Astrocyte of the cerebellum (primary cell): ENCODE results near the gene SKAP2.

Experiments
- DNase-seq: peaks from one replicate; pipeline ENCODE4 v3.0.0-alpha.2; 2011; ENCODE audit warnings: low read depth
- H3K4me3 ChIP-seq: 2 replicates; pipeline ENCODE4 v1.5.1; 2011; ENCODE audit warnings: mild to moderate bottlenecking, low read depth, low read length, moderate library complexity
- in situ Hi-C: cut with HindIII; loops from 2 replicates; pipeline ENCODE4 v1.10.0; 2017; ENCODE audit warnings: low sequenced_read_pairs
- TF ChIP-seq, protein P1 (sequence below): IDR thresholded peaks from 2 replicates; pipeline ENCODE4 v1.5.1; 2012; ENCODE audit warnings: low read length, low read depth, moderate library complexity, mild to moderate bottlenecking; ENCODE audit errors: missing control alignments

SKAP2 gene

DNA sequence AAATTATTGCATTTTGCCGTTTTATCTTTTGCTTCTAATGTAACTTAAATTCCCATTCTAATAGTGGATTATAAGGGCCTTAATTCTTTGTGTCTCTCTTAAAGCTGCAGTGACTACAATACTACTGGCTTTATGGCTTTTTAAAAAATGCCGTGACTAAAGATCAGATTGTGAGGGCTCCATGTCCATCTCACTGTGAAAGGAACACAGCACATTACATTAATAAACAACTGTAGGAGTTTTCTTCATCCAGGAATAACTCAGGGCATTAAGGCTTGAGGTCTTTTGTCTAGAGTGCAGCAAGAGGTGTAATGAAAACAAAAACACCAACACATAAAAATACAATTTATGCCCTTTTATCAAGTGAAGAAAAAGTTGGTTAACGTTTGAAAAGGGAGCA is 205.3 kb downstream of the SKAP2 start:
- in situ Hi-C loops = no loop called here
- DNase-seq = no peak
- no peak overlapping the region for H3K4me3 ChIP-seq
- TF ChIP-seq, protein P1, sequence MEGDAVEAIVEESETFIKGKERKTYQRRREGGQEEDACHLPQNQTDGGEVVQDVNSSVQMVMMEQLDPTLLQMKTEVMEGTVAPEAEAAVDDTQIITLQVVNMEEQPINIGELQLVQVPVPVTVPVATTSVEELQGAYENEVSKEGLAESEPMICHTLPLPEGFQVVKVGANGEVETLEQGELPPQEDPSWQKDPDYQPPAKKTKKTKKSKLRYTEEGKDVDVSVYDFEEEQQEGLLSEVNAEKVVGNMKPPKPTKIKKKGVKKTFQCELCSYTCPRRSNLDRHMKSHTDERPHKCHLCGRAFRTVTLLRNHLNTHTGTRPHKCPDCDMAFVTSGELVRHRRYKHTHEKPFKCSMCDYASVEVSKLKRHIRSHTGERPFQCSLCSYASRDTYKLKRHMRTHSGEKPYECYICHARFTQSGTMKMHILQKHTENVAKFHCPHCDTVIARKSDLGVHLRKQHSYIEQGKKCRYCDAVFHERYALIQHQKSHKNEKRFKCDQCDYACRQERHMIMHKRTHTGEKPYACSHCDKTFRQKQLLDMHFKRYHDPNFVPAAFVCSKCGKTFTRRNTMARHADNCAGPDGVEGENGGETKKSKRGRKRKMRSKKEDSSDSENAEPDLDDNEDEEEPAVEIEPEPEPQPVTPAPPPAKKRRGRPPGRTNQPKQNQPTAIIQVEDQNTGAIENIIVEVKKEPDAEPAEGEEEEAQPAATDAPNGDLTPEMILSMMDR = no peak

DNA sequence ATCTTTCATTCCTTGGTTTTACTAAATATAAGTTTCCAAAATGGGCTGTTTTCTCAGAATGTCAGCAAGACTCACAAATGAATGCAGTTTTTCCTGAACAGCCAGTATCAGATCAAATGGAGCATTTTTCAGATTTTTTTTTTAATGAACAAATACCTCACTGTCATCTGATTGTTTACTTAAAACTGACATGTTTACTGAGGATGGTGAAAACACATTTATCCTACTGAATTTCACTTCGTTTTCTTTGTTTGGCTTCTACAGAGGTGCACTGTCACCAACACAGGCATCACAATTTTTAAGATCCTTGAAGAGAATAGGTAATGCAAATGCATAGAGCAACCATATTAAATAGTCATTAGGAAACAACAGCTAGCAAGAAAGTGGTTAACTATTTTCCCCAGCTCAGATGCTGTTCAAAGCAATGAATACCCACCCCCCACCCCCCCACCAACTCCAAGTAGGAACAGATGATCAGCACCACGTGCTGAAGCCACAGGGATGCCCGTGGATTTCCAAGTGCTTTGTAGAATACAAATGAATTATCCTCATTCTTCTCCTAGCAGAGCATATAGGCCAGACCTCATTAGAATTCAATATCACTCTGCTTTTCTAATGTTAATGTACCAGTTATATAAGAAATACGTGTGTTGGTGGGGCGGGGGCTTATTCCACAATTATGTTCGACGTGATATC is 205.9 kb downstream of the SKAP2 start:
- H3K4me3 ChIP-seq = no peak overlapping the region
- in situ Hi-C loops = no loop called here

DNA sequence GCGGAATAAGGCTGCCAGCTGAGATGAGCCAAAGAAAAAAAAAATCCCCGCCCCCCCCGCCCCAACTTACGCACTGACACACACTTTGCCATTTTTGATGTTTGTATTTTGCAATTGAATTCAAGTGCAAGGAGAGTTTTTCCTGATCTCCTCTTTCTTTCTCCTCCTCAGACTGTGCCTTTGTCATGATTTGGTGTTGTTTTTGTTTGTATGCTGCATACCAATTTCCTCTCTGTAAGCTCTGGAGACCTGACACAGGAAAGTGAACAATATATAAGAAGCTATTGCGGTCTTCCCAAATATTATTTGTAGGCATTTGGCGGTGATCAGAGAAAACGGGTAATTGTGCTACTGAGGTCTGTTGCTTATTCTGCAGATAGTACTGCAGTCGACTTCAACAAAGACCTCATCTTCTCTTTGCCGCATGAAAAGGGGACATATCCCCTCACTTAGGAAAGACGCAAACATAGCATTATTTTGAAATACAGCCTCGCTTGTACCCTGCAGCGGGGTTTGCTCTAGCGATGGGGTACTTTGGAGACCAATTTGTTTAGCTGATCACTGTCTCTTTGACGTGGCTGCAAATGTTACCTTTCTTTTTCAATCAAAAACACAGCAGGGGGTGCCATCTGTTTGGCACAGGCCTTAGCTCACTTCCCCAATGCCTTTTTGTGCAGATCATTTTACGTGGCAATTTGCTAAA is 206.6 kb downstream of the SKAP2 start:
- no peak for DNase-seq
- H3K4me3 ChIP-seq = no peak overlapping the region
- in situ Hi-C loops = no loop called here
- TF ChIP-seq, protein P1 = no peak

More for the DNA sequence above, 205.9 kb downstream of the SKAP2 start:
- TF ChIP-seq, protein P1 = no peak
- no peak for DNase-seq

DNA sequence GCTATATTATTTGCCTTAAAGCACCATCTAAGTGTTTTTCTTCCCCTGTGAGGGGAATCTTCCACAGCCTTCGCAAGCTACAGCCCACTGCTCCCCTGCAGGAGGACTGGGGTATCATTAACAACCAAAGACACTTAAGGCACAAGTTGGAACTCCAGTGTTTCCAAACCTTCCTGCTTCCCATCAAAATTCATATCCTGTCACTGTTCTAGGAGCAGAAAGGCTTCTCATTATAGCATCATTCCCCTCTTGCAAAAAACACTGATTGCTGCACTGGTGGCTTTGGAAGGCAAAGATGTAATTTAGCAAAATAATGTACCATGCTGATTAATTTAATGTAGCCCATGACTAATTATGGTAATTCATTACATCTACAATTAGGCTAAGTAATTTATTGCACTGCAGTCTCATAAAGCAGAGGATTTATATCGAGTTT is 207.2 kb downstream of the SKAP2 start:
- in situ Hi-C loops = no loop called here
- no peak for DNase-seq
- H3K4me3 ChIP-seq = no peak overlapping the region
- TF ChIP-seq, protein P1 = no peak

DNA sequence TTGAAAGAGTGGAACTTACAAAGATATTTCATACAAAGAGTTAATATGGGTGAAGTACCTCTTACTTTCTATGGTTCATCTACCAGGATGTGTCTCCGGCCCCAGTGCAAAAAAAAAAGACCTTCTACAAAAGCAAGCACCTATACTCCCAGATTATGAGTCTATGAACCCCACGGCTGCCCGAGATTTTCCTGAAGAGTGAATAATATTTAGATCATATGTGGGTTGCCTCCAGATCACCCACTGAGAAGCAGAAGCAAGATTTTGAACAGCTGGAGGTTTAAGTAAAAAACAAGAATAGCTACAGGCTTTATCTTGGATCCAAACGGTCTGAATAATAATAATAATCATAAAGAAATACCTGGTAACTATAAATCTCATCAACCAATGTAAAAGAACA is 207.7 kb downstream of the SKAP2 start:
- no peak overlapping the region for H3K4me3 ChIP-seq
- DNase-seq = no peak
- in situ Hi-C loops = no loop called here
- TF ChIP-seq, protein P1 = no peak

DNA sequence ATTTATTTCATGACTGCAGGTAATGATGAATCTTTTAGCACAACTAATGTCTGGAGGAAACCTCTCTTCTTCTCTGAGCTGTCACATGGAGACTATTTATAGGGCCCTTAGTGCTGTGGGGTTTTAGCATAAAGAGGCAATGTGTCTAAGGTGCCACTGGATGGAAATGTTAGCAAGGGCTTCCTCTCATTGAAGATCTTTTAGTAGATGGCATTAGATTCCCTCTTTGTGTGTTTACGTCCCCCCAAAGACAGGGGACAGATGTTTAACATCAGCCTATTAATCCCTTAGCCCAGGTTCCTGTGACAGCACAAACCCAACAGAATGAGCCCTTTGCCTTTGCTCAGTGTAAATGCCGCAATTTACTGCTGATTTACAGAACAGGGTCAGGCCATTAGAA is 208.6 kb downstream of the SKAP2 start:
- no peak overlapping the region for H3K4me3 ChIP-seq
- DNase-seq = no peak
- in situ Hi-C loops = no loop called here
- TF ChIP-seq, protein P1 = no peak
